GM12878 (cell line): ENCODE data around the gene RIPK3. TPM values are rescaled to one million over a fixed set of nuclear protein-coding genes. Genes with fewer than 3 reads are reported as not detected.

Experiments used
- ATAC-seq: fragments of 200-7000 bp; cut with Tn5 transposase; 3 replicates; pipeline ENCODE4 v1.9.1; 2020; ENCODE audit warnings: mild to moderate bottlenecking, moderate library complexity
- BruUV-seq: library from RNA; stranded (reverse); fragments of 400-500 nt; replicated peaks from 2 replicates; lab custom pipeline; 2021; lab: Mats Ljungman, UMichigan
- CTCF ChIA-PET: fragments of 300-600 bp; sonication (Branson Sonifier 250); formaldehyde crosslinking; extraction: SDS; loops from one replicate; lab custom pipeline; 2021; ENCODE audit warnings: inconsistent platforms; lab: Yijun Ruan, JAX
- POLR2A ChIA-PET: fragments of 350-600 bp; formaldehyde crosslinking; extraction: SDS; loops from one replicate; lab custom pipeline; 2021; ENCODE audit warnings: inconsistent platforms; lab: Charles Lee
- RAD21 ChIA-PET: fragments of 300-600 bp; sonication (Branson Sonifier 250); formaldehyde crosslinking; loops from one replicate; lab custom pipeline; 2023; ENCODE audit warnings: antibody characterized with exemption; ENCODE audit not compliant: unreplicated experiment; lab: Charles Lee
- SMC1A ChIA-PET: fragments of 300-600 bp; sonication (Branson Sonifier 250); formaldehyde crosslinking; loops from one replicate; lab custom pipeline; 2023; ENCODE audit not compliant: unreplicated experiment, uncharacterized antibody; lab: Charles Lee
- DNase-seq: peaks from one replicate; pipeline ENCODE4 v3.0.0-alpha.2; 2011; ENCODE audit warnings: low read depth, low spot score
- FAIRE-seq: peaks from 3 replicates; lab custom pipeline; 2011; peaks lifted over from hg19 to GRCh38; lab: Jason Lieb, UNC
- H2AFZ ChIP-seq: 2 replicates; pipeline ENCODE4 v1.6.0; 2011; ENCODE audit warnings: low read depth, low read length, control low read depth; ENCODE audit not compliant: control insufficient read depth
- H3K27ac ChIP-seq: 2 replicates; pipeline ENCODE4 v1.5.1; 2011; ENCODE audit warnings: control low read depth; ENCODE audit not compliant: control insufficient read depth, insufficient read depth
- H3K27me3 ChIP-seq, 2 experiments: replicated peaks in 1 of 2; 2 replicates each; pipeline versions ENCODE4 v1.6.0 to v1.6.1; 2011; ENCODE audit warnings: low read length in 1 of 2; ENCODE audit not compliant: control insufficient read depth in 2 of 2, insufficient read depth in 2 of 2
- H3K36me3 ChIP-seq, 2 experiments: 2 replicates each; pipeline ENCODE4 v1.5.1; 2011; ENCODE audit warnings: low read length in 1 of 2; ENCODE audit not compliant: control insufficient read depth in 2 of 2, insufficient read depth in 2 of 2
- H3K4me1 ChIP-seq: 2 replicates; pipeline ENCODE4 v1.6.1; 2011; ENCODE audit warnings: mild to moderate bottlenecking, low read length, moderate library complexity, mixed read lengths; ENCODE audit not compliant: control insufficient read depth, insufficient read depth
- H3K4me2 ChIP-seq: 2 replicates; pipeline ENCODE4 v1.6.0; 2011; ENCODE audit warnings: control low read depth; ENCODE audit not compliant: control insufficient read depth, insufficient read depth
- H3K4me3 ChIP-seq: fragments of 200-600 bp; sonication (generic); 2 replicates; pipeline ENCODE4 v1.5.1; 2016
- H3K79me2 ChIP-seq: 2 replicates; pipeline ENCODE4 v1.6.0; 2011; ENCODE audit warnings: low read length; ENCODE audit not compliant: control insufficient read depth, insufficient read depth
- H3K9ac ChIP-seq: 2 replicates; pipeline ENCODE4 v1.8.0; 2011; ENCODE audit warnings: low read length, control low read depth, mixed read lengths; ENCODE audit not compliant: control insufficient read depth, insufficient read depth
- H3K9me3 ChIP-seq: replicated peaks from 3 replicates; pipeline ENCODE4 v1.5.1; 2011; ENCODE audit warnings: mild to moderate bottlenecking, low read length; ENCODE audit not compliant: control insufficient read depth, insufficient read depth
- H4K20me1 ChIP-seq: 2 replicates; pipeline ENCODE4 v1.6.0; 2011; ENCODE audit not compliant: control insufficient read depth, insufficient read depth
- BMI1 ChIP-seq: fragments of 450-650 bp; IDR thresholded peaks from 2 replicates; pipeline ENCODE4 v1.6.1; 2016; ENCODE audit warnings: mild to moderate bottlenecking, moderate library complexity, borderline replicate concordance
- CBX3 ChIP-seq: fragments of 200-600 bp; sonication (generic); IDR thresholded peaks from 2 replicates; pipeline ENCODE4 v1.6.1; 2016; ENCODE audit warnings: low read depth, borderline replicate concordance
- CEBPB ChIP-seq, 2 experiments: fragments of 150-350 bp in 1 of 2; IDR thresholded peaks; 2 replicates each; pipeline ENCODE4 v1.6.1; 2012 to 2014; ENCODE audit warnings: low read depth in 2 of 2, low read length in 2 of 2, borderline replicate concordance in 1 of 2, inconsistent platforms in 1 of 2
- EED ChIP-seq: sonication (generic); IDR thresholded peaks from 2 replicates; pipeline ENCODE4 v1.6.1; 2016; ENCODE audit warnings: antibody characterized with exemption, low read depth
- EGR1 ChIP-seq, 2 experiments: IDR thresholded peaks; 1 replicate in 1 of 2; 2 replicates in 1 of 2; pipeline ENCODE4 v1.6.1; 2011 to 2012; ENCODE audit warnings: low read depth in 2 of 2, low read length in 2 of 2, borderline replicate concordance in 1 of 2, mild to moderate bottlenecking in 1 of 2, moderate library complexity in 1 of 2
- HDAC6 ChIP-seq: fragments of 200-600 bp; sonication (generic); IDR thresholded peaks from one replicate; pipeline ENCODE4 v1.8.0; 2017; ENCODE audit warnings: antibody characterized with exemption; ENCODE audit not compliant: unreplicated experiment
- MYC ChIP-seq: IDR thresholded peaks from 2 replicates; pipeline ENCODE4 v1.6.1; 2011; ENCODE audit warnings: mild to moderate bottlenecking, low read length, moderate library complexity, inconsistent platforms; ENCODE audit not compliant: insufficient read depth, insufficient replicate concordance, insufficient read length, severe bottlenecking
- SPI1 ChIP-seq: IDR thresholded peaks from 2 replicates; pipeline ENCODE4 v1.6.1; 2011; ENCODE audit warnings: low read depth, mild to moderate bottlenecking, low read length, moderate library complexity, borderline replicate concordance; ENCODE audit not compliant: insufficient read depth
- SREBF2 ChIP-seq: IDR thresholded peaks from 2 replicates; pipeline ENCODE4 v1.6.1; 2012; ENCODE audit warnings: mild to moderate bottlenecking, low read length
- TCF12 ChIP-seq: IDR thresholded peaks from 2 replicates; pipeline ENCODE4 v1.6.1; 2011; ENCODE audit warnings: low read depth, mild to moderate bottlenecking, low read length
- TCF7 ChIP-seq: IDR thresholded peaks from 2 replicates; pipeline ENCODE4 v1.6.1; 2014; ENCODE audit warnings: antibody characterized with exemption, borderline replicate concordance
- WGBS: methylation state at CpG from one replicate; pipeline ENCODE4 v1.1.6; 2016; ENCODE audit warnings: low lambda C conversion rate; ENCODE audit not compliant: insufficient replicate concordance, insufficient coverage; ENCODE audit errors: missing lambda C conversion rate; 5-methylcytosine and 5-hydroxymethylcytosine counted together
- in situ Hi-C: fragments of 300-500 bp; cut with MboI; formaldehyde crosslinking; loops from 9 replicates; pipeline ENCODE4 v1.14.3; 2018; ENCODE audit warnings: mixed read lengths
- intact Hi-C: fragments of 100-400 bp; cut with micrococcal nuclease; formaldehyde crosslinking; loops from one replicate; pipeline ENCODE4 v1.14.2; 2022; ENCODE audit not compliant: unreplicated experiment
- polyA plus RNA-seq, 11 experiments: library from polyadenylated mRNA; depleted of rRNA in 4 of 11; unstranded in 6 of 11; stranded (reverse) in 5 of 11; fragments of >200 nt; fragmentation: Nextera tagmentation in 4 of 11; fragmentation: Illumina TruSeq in 1 of 11; extraction: Ambion mirVana in 4 of 11; extraction: Trizol in 1 of 11; gene quantifications; 1 replicate in 1 of 11; 2 replicates in 10 of 11; pipeline versions ENCODE4 v1.2.1 to v1.2.3, GENCODE V29; 2011 to 2016; ENCODE audit warnings: inconsistent platforms in 2 of 11, missing spikeins in 2 of 11, low read depth in 1 of 11
- total RNA-seq, 4 experiments: library from RNA; depleted of rRNA in 3 of 4; stranded (reverse); fragments of >200 nt in 3 of 4; fragmentation: Illumina TruSeq in 1 of 4; extraction: Trizol in 1 of 4; gene quantifications; 2 replicates each; pipeline versions ENCODE4 v1.2.1 to v1.2.3, GENCODE V29; 2013 to 2021
- TF ChIP-seq, protein P1 (sequence below): IDR thresholded peaks from 2 replicates; pipeline ENCODE4 v1.6.1; 2012; ENCODE audit warnings: low read length, inconsistent platforms
- TF ChIP-seq, protein P2 (sequence below): fragments of 450-650 bp; formaldehyde crosslinking; IDR thresholded peaks from 2 replicates; pipeline ENCODE4 v1.5.0; 2022; ENCODE audit warnings: mild to moderate bottlenecking, missing genetic modification characterization

Gene RIPK3
- total and polyA plus RNA-seq, 10 of the 15 experiments (the other 5 are each of a cell fraction or from before 2014, with no cell fraction given) = 2.0 to 13.6 (median 8.1) TPM

DNA sequence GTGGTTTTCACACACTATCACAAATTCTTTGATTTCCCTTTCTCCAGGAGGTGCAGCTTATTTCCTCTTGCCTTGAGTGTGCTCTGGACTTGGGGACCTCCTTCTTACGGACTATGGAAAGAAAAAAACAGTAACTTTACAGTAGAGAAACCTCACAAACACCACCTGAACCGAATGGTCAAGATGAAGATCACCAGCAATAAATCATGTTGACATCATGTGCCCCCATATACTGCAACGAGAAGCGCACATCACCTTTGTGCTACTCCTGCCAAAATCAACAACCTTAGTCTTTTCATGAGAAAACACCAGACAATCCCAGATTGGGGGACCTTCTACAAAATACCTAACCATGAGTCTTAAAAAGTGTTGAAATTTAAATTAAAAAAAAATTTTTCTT lies 45.7 kb upstream of the RIPK3 start:
- Histone ChIP-seq H3K27ac (no peak overlapping the region), H3K4me3 (no peak overlapping the region), H3K4me1 (no peaks in the 10 kb centered on the region), H3K4me2 (no peak overlapping the region), H3K36me3 (no peaks in the 10 kb centered on the region), H3K9me3 (no peaks in the 10 kb centered on the region), H2AFZ (no peak overlapping the region), H3K9ac (no peak overlapping the region), H4K20me1 (no peaks in the 10 kb centered on the region), H3K27me3 (no peaks in the 10 kb centered on the region; a peak in 2 of 4 replicates), H3K79me2 (no peaks in the 10 kb centered on the region)
- ChIA-PET SMC1A (no interaction called here), POLR2A (interaction anchor here (0.6 to 1.1 kb wide), 2 partner anchors 21 to 841 kb away, joined by 4 to 6 read pairs; no protein-coding TSS in a partner anchor), RAD21 (no interaction called here), CTCF (interaction anchor here (0.6 to 1.5 kb wide), 3 partner anchors 24 to 1288 kb away, joined by 3 to 6 read pairs (median 4); no protein-coding TSS in a partner anchor)
- no peak for FAIRE-seq
- no TSS peak for BruUV-seq
- DNase-seq = no peak
- intact Hi-C loops (no loop called here), in situ Hi-C loops (no loop called here)
- 47% methylated on average over 4 of the region's 4 CpGs for WGBS
- ATAC-seq = no peak
- TF ChIP-seq EED = no peak
- no peak for TF ChIP-seq EGR1 (IDR thresholded peaks at IDR 0.05; ENCODE audit: borderline replicate concordance in 1 of 2, low read depth in 2 of 2, low read length in 2 of 2)
- no peak for TF ChIP-seq HDAC6
- TF ChIP-seq, protein P1, sequence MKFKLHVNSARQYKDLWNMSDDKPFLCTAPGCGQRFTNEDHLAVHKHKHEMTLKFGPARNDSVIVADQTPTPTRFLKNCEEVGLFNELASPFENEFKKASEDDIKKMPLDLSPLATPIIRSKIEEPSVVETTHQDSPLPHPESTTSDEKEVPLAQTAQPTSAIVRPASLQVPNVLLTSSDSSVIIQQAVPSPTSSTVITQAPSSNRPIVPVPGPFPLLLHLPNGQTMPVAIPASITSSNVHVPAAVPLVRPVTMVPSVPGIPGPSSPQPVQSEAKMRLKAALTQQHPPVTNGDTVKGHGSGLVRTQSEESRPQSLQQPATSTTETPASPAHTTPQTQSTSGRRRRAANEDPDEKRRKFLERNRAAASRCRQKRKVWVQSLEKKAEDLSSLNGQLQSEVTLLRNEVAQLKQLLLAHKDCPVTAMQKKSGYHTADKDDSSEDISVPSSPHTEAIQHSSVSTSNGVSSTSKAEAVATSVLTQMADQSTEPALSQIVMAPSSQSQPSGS = no peak
- no peak for TF ChIP-seq CEBPB (IDR thresholded peaks at IDR 0.05; ENCODE audit: borderline replicate concordance in 1 of 2, low read depth in 2 of 2, low read length in 2 of 2)
- no peak for TF ChIP-seq TCF12
- TF ChIP-seq SPI1 = no peak
- TF ChIP-seq BMI1 = no peak
- TF ChIP-seq SREBF2 = no peak
- TF ChIP-seq CBX3 = no peak
- TF ChIP-seq, protein P2, sequence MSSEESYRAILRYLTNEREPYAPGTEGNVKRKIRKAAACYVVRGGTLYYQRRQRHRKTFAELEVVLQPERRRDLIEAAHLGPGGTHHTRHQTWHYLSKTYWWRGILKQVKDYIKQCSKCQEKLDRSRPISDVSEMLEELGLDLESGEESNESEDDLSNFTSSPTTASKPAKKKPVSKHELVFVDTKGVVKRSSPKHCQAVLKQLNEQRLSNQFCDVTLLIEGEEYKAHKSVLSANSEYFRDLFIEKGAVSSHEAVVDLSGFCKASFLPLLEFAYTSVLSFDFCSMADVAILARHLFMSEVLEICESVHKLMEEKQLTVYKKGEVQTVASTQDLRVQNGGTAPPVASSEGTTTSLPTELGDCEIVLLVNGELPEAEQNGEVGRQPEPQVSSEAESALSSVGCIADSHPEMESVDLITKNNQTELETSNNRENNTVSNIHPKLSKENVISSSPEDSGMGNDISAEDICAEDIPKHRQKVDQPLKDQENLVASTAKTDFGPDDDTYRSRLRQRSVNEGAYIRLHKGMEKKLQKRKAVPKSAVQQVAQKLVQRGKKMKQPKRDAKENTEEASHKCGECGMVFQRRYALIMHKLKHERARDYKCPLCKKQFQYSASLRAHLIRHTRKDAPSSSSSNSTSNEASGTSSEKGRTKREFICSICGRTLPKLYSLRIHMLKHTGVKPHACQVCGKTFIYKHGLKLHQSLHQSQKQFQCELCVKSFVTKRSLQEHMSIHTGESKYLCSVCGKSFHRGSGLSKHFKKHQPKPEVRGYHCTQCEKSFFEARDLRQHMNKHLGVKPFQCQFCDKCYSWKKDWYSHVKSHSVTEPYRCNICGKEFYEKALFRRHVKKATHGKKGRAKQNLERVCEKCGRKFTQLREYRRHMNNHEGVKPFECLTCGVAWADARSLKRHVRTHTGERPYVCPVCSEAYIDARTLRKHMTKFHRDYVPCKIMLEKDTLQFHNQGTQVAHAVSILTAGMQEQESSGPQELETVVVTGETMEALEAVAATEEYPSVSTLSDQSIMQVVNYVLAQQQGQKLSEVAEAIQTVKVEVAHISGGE (CRISPR knock-in tag) = no peak
- no peak for TF ChIP-seq MYC
- TF ChIP-seq TCF7 = no peak
